ENCODE measurements around the gene RND2.

The RND2 gene

DNA sequence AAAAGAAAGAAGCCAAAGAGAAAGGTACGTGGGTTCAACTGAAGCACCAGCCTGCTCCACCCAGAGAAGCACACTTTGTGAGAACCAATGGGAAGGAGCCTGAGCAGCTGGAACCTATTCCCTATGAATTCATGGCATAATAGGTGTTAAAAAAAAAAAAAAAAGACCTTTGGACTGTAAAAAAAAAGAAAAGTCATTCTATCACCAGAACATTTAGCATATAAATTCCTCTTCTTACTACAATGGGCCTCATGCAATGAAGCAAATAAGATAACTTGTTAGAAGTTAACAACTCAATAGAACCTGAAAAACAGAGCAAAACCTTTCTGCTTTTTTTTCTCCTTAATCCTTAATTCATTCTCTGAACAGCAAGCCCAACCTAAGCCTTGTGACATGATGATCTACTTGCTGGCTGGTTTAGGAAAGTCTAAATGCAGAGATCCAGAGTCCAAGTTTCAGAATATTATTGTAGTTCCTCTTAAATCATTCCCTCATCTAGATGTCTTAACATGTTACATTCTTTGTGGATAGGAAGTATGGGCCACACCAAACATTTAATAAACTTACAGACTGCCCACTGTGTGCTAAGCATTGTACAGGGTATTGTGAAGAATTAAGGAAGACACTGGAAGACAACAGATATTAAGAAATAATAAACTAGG is 54.7 kb downstream of the RND2 start:
- no peak for DNase-seq

All from NCI-H1105 treated with DMSO at 0.1 percent for 48 hours (cell line).